ENCODE results near the gene MAP3K21. TPM values are rescaled to one million over a fixed set of nuclear protein-coding genes. Genes with fewer than 3 reads are reported as not detected.

Gene MAP3K21
- total and polyA plus RNA-seq, 7 donors, result 0.04 to 0.49 (median 0.13) TPM

GRCh38 chr1:233316473-233316872 lies 11.1 kb upstream of the MAP3K21 start:
- ATAC-seq (no peak), DNase-seq (no peak)
- WGBS, 3 donors, result 69 to 81% (median 81%) methylated on average over 1 of the region's 1 CpG
- no peaks in the 10 kb centered on the region for H3K36me3 ChIP-seq (ENCODE audit: insufficient read depth in 1 of 2, low read depth in 1 of 2)
- H3K27me3 ChIP-seq (ENCODE audit: insufficient read depth in 3 of 3, low read length in 2 of 3), result peaks cover 0 to 3% (median 0%) of the 10 kb centered on the region in 3 donors
- H3K4me1 ChIP-seq, result no peaks in the 10 kb centered on the region
- intact Hi-C loops (cut with DNase I), result no loop called here
- H3K27ac ChIP-seq, result no peak overlapping the region
- TF ChIP-seq CTCF (IDR thresholded peaks at IDR 0.05), result no peak
- H3K9me3 ChIP-seq, result no peaks in the 10 kb centered on the region
- H3K4me3 ChIP-seq, result no peak overlapping the region

- intact Hi-C loops (cut with DNase I), result no loop called here
- Histone ChIP-seq H3K27ac (no peak overlapping the region), H3K4me1 (no peaks in the 10 kb centered on the region), H3K4me3 (no peak overlapping the region), H3K9me3 (no peaks in the 10 kb centered on the region), H3K36me3 (ENCODE audit: insufficient read depth in 1 of 2, low read depth in 1 of 2) (no peaks in the 10 kb centered on the region), H3K27me3 (ENCODE audit: insufficient read depth in 3 of 3, low read length in 2 of 3) (peaks cover 0 to 3% (median 0%) of the 10 kb centered on the region in 3 donors)
- no peak for DNase-seq
- 52 to 60% (median 57%) methylated on average over 6 of the region's 6 CpGs for WGBS, 3 donors
- ATAC-seq, result no peak
- no peak for TF ChIP-seq CTCF (IDR thresholded peaks at IDR 0.05)
These were observed 8.3 kb upstream of the MAP3K21 start for GRCh38 chr1:233319272-233319671.

GRCh38 chr1:233320023-233320422 lies 7.5 kb upstream of the MAP3K21 start:
- no peak for TF ChIP-seq CTCF (IDR thresholded peaks at IDR 0.05)
- Histone ChIP-seq H3K27me3 (ENCODE audit: insufficient read depth in 3 of 3, low read length in 2 of 3) (peaks cover 0 to 3% (median 0%) of the 10 kb centered on the region in 3 donors), H3K36me3 (ENCODE audit: insufficient read depth in 1 of 2, low read depth in 1 of 2) (no peaks in the 10 kb centered on the region), H3K4me3 (no peak overlapping the region), H3K9me3 (no peaks in the 10 kb centered on the region), H3K4me1 (no peaks in the 10 kb centered on the region), H3K27ac (no peak overlapping the region)
- WGBS, 3 donors, result 72 to 75% (median 74%) methylated on average over 2 of the region's 2 CpGs
- intact Hi-C loops (cut with DNase I), result no loop called here
- DNase-seq, result no peak
- ATAC-seq, result no peak

- no peak for TF ChIP-seq CTCF (IDR thresholded peaks at IDR 0.05)
- intact Hi-C loops (cut with DNase I), result no loop called here
- Histone ChIP-seq H3K4me1 (no peaks in the 10 kb centered on the region), H3K27ac (no peak overlapping the region), H3K4me3 (no peak overlapping the region), H3K27me3 (ENCODE audit: insufficient read depth in 3 of 3, low read length in 2 of 3) (peaks cover 0 to 24% (median 1%) of the 10 kb centered on the region in 3 donors), H3K9me3 (no peaks in the 10 kb centered on the region), H3K36me3 (ENCODE audit: insufficient read depth in 1 of 2, low read depth in 1 of 2) (no peaks in the 10 kb centered on the region)
- 92 to 95% (median 92%) methylated on average over 1 of the region's 1 CpG for WGBS, 3 donors
- no peak for DNase-seq
- no peak for ATAC-seq
These were observed 3.8 kb upstream of the MAP3K21 start for GRCh38 chr1:233323718-233324117.

GRCh38 chr1:233326319-233326718 lies 1.2 kb upstream of the MAP3K21 start:
- ATAC-seq, result no peak
- no peaks in the 10 kb centered on the region for H3K4me1 ChIP-seq
- H3K4me3 ChIP-seq, result no peak overlapping the region
- intact Hi-C loops (cut with DNase I), result no loop called here
- DNase-seq, result no peak
- no peak overlapping the region for H3K27ac ChIP-seq
- TF ChIP-seq CTCF (IDR thresholded peaks at IDR 0.05), result no peak
- no peaks in the 10 kb centered on the region for H3K9me3 ChIP-seq
- H3K27me3 ChIP-seq (ENCODE audit: insufficient read depth in 3 of 3, low read length in 2 of 3), result peaks cover 0 to 40% (median 2%) of the 10 kb centered on the region in 3 donors
- H3K36me3 ChIP-seq (ENCODE audit: insufficient read depth in 1 of 2, low read depth in 1 of 2), result no peaks in the 10 kb centered on the region

Data from psoas muscle (tissue), 8 donors.